NCI-H446 treated with DMSO at 0.1 percent for 48 hours (cell line): Measurements from ENCODE around the gene MLST8.
"Not testable (repeated sequence)": the region's sequence is repeated elsewhere in the genome, so short reads cannot be mapped to it uniquely, and the experiment has no call there.

ENCODE experiments used
- DNase-seq: peaks from one replicate; lab custom pipeline; 2025; lab: John Stamatoyannopoulos, UW

Gene MLST8

DNA sequence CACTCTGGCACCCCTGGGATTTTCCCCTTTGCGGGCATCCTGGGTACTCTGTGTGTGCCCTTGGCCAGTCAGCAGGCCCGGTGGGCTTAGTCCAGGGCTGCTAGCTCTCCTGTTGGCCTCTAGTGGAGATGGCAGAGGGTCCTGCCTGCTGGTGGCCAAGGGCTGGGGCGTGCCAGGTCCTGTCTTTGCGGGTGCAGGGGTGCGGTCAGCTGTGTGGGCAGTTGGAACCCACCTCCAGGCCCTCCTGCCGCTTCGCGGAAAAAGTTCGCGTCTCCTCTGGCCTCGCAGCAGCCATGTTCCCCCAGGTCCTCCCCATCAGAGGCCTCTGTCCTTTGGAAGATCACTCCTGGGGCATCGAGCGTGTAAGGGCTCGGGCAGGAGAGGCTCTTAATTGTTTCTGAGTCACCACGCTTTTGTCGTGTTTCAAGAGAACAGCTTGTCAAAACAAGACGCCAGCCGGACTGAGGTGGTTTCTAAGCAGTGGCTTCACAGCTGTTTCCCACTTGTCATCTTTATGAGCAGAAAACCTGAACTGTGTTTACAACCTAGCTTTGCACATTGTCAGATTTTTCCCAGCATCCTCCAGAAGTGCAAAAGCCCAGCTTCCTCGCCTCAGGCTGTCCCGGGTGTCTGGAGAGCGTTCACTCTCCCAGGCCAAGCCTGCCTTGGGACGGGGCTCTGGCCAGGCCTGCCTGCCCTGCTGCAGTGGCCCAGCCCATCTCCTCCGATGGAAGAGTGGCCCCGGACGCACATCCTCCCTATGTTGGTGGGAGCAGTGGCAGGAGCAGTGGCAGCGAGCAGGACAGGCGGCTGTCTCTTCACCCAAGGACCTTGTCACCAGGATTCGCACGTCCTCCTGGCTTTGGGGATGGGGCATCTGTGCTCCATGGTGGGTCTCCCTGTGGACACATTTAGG, 26.0 kb downstream of the MLST8 start:
- DNase-seq = no peak

DNA sequence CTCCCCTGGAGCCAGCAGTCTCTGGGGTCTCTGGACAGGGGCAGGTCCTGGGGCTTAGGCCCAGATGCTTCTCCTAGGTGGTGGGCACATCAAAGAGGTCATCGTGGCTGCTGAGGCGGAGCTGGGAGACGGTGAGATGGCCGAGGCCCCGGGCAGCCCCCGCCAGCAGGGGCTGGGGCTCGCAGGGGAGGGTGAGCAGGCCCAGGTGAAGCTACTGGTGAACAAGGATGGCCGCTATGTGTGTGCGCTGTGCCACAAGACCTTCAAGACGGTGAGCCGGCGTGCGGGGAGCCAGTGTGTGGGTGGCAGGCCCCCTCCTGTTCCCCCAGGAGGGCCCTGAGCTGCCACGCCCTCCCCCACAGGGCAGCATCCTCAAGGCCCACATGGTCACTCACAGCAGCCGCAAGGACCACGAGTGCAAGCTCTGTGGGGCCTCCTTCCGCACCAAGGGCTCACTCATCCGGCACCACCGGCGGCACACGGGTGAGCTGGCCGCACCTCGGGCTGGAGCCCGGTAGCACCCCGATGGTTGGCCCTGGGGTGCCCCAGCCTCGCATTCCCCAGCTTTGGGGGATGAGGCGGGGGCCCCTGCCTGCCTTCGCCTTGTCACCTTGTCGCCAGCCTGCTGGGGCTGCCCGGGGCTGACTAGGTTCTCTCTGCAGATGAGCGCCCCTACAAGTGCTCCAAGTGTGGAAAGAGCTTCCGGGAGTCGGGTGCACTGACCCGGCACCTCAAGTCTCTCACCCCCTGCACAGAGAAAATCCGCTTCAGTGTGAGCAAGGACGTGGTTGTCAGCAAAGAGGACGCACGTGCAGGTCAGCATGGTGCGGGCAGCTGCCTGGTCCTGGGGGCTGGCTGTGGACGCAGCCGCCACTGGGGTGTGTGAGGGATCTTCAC, 27.1 kb downstream of the MLST8 start:
- DNase-seq = no peak

DNA sequence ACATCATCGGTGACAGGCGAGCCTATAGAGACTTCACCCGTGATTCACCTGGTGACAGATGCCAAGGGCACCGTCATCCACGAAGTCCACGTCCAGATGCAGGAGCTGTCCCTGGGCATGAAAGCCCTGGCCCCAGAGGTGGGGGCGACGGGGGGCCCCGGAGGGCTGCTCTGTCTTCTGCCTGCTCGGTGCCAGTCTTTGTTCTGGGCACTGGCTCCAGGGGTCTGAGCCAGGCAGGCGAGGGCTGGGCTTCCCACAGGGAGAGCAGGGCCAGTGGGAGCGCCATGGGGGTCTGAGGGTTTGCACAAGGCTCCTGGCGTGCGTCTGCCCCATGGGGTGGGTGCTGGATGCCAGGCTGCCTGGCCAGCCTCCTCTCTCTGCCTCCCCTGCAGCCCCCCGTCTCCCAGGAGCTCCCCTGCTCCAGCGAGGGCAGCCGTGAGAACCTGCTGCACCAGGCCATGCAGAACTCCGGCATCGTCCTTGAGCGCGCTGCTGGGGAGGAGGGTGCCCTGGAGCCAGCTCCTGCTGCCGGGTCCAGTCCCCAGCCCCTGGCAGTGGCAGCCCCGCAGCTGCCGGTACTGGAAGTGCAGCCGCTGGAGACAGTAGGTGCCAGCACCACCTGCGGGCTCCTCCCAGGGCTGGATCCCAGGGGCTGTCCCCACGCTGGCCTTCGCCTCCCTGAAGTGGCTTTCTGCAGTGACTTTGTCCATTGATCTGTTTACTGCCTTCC, 28.0 kb downstream of the MLST8 start:
- no peak for DNase-seq

DNA sequence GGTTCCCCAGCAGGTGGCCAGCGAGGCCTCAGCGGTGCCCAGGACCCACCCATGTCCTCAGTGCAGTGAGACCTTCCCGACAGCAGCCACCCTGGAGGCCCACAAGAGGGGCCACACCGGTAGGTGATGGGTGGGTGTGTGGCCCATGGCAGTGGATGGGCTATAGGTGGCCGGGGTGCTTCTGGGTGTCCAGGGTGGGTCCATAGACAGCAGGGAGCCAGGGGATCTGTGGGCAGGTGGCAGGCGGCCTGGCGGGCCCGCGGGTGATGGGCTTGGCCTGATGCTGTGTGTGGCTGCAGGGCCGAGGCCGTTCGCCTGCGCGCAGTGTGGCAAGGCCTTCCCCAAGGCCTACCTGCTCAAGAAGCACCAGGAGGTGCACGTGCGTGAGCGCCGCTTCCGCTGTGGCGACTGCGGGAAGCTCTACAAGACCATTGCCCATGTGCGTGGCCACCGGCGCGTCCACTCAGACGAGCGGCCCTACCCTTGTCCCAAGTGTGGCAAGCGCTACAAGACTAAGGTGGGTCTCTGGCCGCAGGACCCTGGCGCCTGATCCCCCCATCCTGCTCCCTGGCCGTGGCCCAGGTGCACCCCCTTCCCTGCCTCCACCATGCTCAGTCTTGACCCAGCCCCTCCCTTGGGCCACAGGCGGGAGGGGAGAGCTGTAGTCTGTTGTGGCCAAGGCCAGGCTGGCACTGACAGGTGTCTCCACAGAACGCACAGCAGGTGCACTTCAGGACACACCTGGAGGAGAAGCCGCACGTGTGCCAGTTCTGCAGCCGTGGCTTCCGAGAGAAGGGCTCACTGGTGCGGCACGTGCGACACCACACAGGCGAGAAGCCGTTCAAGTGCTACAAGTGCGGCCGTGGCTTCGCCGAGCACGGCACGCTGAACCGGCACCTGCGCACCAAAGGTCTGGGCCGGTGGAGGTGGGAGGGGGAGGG, 28.9 kb downstream of the MLST8 start:
- DNase-seq = no peak

DNA sequence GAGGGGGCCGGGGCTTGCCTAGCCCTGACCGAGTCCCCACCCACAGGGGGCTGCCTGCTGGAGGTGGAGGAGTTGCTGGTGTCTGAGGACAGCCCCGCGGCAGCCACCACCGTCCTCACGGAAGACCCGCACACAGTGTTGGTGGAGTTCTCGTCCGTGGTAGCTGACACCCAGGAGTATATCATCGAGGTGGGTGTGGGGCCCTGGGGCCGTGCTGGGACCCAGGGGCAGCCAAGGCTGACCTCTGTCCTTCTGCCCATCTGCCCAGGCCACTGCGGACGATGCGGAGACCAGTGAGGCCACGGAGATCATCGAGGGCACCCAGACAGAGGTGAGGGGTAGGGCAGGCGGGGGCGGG, 29.5 kb downstream of the MLST8 start:
- DNase-seq = no peak

DNA sequence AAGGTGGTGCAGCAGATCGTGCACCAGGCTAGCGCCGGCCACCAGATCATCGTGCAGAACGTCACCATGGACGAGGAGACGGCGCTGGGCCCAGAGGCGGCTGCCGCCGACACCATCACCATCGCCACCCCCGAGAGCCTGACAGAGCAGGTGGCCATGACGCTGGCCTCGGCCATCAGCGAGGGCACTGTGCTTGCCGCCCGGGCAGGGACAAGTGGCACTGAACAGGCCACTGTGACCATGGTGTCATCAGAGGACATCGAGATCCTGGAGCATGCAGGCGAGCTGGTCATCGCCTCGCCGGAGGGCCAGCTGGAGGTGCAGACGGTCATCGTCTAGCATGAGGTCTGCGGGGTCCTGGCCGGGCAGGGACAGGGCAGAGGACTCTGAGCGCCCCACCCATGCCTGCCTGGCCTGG, 30.0 kb downstream of the MLST8 start:
- DNase-seq = no peak

DNA sequence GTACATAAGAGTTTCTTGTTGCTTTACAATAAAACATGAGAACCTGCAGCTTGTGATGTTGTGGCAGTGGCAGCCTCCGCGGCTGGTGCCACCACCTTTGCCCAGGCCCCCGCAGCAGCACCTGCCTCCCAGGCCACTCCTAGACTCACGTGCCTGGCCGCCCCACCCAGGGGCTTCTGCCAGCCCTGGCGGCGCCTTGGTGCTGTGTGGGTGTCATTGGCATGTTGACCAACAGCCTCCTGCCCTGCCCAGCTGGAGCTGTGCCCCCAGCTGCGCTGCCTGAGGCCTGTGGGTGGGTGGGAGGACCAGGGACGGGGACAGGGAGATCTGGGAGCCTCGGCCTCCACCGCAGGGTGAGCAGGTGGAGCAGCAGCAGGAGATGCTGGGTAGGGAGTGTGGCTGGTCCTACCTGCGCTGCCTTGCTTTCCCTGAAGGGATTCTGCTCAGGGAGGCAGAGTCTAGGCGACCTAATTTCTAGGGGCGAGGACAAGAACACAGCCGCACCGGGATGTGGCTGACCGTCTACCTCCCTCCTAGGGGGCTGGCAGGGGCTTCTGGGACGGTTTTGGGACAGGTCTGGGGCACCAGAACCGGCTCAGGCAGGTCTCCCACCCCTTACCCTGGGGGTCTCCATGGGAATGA, 30.6 kb downstream of the MLST8 start:
- DNase-seq = no peak

DNA sequence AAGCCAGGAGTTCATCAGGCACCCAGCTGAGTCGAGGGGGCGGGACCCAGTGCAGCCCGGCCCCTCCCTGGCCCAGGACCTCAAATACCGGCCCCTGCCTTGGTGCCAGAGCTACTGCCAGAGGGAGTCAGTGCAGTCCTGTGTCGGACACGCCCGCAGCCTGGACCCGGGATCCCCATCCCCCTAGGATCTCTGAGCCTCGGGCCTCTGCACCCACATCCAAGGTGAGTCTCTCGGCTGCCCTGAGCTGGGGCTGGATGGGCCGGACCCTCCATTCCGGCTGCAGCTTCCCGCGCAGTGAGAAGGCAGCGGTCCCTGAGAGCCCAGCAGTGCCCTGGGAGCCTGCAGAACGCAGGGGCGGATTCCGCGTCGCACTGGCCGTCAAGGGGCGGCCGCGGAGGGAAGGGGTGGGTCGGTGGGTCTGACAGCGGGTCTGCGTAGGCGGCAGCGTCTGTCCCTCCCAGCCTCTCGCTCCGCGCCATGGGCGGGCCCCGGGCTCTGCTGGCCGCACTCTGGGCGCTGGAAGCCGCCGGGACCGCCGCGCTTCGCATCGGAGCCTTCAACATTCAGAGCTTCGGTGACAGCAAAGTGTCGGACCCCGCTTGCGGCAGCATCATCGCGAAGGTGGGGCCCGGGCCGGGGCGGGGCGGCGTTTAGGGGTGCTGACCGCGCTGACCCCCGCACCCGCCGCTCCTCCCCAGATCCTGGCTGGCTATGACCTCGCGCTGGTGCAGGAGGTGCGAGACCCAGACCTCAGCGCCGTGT, 31.3 kb downstream of the MLST8 start, which contains the start of gene DNASE1L2:
TSS of gene DNASE1L2 (plus strand) at position 108 of the 765 bp plus-strand sequence. CDS start at position 481, 373 bp downstream.
- DNase-seq = no peak

DNA sequence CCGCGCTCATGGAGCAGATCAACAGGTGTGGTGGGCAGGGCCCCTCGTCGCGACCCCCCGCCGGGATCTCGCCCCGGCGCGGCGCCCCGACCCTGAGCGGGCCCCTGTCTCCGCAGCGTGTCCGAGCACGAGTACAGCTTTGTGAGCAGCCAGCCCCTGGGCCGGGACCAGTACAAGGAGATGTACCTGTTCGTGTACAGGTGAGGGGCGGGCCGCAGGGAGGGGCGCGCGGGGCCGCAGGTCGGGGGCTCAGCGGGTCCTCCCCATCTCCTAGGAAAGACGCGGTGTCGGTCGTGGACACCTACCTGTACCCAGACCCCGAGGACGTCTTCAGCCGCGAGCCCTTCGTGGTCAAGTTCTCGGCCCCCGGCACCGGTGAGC, 31.8 kb downstream of the MLST8 start:
- no peak for DNase-seq

DNA sequence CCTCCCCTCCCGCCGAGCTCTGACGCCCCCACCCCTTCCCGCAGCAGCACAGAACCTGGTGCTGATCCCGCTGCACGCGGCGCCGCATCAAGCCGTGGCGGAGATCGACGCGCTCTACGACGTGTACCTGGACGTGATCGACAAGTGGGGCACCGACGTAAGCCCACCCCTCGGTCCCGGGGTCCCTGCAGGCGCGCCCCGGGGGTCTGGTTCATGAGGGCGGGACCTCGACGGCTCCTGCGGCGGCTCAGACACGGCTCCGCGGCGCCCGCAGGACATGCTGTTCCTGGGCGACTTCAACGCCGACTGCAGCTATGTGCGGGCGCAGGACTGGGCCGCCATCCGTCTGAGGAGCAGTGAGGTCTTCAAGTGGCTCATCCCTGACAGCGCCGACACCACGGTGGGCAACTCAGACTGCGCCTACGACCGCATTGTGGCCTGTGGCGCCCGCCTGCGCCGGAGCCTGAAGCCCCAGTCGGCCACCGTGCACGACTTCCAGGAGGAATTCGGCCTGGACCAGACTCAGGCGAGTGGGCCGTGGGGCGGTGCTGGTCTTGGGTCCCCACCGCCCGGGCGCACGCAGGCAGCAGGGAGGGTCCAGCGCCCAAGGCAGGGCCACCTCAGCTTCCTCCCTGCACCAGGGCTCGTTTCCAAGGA, 32.4 kb downstream of the MLST8 start:
- no peak for DNase-seq

DNA sequence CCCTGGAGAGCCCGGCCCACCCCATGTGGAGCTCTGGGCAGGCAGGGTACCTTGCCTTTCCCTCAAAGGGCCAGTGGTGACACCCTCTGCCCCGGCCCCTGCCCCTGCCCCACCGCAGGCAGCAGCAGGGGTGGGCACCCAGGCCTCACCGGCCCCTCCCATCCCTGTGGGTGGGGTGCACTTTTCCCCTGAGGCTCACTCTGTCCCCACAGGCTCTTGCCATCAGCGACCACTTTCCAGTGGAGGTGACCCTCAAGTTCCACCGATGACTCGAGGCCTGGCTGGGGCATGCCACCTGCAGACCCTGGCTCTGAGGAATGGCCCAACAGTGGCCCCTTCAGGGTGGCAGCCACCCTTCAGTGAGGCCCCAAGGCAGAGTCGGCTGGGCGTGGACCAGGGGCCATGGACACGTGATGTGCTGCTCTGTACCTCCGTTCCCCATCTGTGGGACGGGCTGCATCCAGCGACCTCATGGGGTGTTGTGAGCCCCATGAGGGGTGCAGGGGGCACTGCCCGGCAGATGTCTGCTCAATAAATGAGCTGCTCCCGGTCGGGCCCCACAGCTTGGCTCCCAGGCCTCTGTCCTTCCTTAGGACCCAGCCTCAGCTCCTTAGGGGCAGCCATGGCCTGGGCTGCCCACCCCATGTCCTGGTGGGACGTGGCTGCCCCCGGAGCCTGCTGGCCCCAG, 33.0 kb downstream of the MLST8 start:
- no peak for DNase-seq

DNA sequence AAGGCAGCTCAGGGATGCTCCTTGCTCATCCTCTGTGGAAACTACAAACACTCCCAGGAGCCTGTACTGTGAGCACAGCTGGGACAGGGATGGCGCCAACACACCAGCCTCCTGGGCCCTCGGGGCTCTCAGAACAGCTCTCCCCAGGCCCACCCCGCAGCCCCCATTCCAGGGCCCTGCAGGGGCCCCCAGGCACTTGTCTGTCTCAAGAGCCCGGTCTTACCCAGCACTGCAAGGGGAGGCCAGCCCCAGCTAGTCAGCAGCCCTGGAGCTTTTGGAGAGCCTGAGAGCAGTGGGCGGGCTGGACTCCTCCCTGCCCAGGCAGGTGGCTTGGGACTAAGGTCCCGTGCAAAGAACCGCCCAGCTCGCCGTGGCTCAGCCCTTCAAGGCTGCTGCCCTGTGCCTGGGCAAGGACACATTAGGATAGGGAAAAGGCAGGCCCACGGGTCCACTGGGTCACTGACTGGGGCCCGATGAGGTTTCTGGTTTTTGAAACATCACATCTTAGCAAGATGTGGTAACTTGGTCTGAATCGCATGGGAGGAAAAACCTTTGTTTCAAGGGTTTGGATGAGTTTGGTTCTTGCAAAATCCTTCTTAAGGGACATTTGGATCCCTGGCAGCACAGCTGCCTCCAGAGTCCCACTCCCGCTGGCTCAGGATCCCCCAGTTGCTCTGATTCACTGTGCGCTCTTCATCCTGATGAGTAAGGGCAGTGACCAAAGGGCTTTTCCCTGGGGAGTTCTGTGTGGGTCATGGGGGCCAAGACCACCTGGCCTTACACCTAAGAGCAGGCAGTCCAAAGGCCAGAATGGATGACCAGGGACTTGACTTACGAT, 33.8 kb downstream of the MLST8 start:
- no peak for DNase-seq

DNA sequence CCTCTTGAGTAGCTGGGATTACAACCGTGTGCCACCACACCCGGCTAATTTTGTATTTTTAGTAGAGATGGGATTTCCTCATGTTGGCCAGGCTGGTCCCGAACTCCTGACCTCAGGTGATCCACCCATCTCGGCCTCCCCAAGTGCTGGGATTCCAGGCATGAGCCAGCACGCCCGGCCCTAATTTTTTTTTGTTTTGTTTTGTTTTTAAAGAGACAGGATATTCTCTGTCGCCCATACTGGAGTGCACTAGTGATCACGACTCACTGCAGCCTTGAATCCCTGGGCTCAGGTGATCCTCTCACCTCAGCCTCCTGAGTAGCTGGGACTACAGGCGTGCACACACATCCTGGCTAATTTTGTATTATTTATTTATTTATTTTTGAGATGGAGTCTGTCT, 35.1 kb downstream of the MLST8 start:
- DNase-seq = not testable (repeated sequence)

DNA sequence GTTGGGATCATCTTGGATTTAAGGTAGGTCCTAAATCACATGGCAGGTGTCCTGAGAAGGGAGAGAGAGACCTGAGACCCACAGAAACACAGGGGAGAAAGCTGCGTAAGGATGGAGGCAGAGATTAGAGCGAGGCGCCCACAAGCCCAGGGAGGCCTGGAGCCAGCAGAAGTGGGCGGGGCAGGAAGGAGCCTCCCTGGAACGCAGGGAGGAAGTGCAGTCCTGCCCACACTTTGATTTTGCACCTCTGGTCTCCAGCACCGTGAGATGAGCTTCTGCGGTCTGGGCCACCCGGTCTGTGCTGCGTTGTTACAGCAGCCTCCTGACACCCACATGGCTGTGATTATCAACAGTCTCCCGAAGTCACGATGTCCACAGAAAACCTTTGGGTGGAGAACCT, 37.3 kb downstream of the MLST8 start:
- no peak for DNase-seq

DNA sequence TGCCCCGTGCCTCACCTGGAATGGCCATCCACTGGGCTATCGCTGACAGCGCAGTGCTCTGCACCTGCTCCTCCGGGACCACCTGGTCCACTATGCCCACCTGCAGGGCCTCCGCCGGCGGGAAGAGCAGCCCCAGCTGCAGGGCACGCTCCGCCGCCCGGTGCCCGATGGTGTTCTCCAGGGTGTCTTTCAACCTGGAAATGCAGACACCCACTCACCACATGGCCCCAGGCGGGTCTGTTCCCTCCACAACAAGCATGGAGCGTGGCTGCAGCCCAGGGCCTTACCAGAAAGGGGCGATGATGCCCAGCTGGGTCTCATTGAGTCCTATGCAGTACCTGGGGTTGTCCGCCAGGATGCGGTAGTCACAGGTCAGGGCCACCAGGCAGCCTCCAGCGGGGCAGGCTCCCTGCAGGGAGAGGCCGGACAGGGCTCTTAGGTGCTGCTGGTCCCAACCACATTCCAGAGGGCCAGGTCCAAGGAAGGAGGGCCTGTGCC, 37.8 kb downstream of the MLST8 start:
- DNase-seq = no peak

DNA sequence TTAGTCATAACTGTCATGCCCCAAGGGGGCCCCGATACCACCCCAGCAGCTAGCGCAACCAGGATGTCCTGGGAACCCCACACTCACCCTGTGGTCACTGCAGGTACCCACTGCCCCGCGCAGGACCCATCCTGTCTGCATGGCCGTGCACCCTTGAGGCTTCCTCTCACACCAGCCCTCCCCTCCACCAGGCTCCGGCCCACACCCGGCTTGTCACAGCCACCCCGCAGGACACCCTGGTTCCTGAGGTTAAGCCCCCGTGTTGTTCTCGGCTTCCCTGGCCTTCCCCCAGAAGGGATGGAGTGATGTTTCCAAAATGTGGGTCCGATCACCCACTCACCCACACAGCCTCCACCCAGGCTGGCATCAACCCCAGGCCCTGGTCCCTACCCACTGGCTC, 38.5 kb downstream of the MLST8 start:
- no peak for DNase-seq

DNA sequence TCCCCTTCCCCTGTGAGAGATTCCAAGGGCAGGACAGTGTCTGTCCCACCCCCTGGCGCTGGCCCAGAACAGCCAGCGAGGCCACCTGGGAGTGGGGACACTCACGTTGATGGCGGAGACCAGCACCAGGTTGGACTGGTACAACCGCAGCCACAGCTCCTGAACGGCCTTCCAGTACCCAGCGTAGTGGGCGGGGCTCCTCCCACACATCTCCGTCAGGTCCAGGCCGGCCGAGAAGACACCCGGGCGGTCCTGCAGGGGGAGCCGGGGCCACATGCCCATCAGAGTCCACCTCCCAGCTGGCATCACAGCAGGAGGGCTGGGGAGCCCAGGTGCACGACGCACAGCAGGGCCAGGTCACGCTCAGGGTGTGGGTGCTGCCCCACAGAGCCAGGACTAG, 39.0 kb downstream of the MLST8 start:
- no peak for DNase-seq
